Kidney (tissue), 14 donors: ENCODE data around the gene FAM222A. TPM values are rescaled to one million over a fixed set of nuclear protein-coding genes. Genes with fewer than 3 reads are reported as not detected.

Experiments
- DNase-seq, 5 donors: peaks; one replicate each; pipeline ENCODE4 v3.0.0-alpha.2; 2013 to 2020
- FAIRE-seq: peaks from 2 replicates; lab custom pipeline; 2012; peaks lifted over from hg19 to GRCh38; lab: Jason Lieb, UNC
- H3K27ac ChIP-seq, 2 donors: one replicate each; pipeline ENCODE4 v1.7.0; 2013; ENCODE audit warnings: low read depth in 2 of 2, low read length in 2 of 2, inconsistent platforms in 1 of 2
- H3K27me3 ChIP-seq: one replicate; pipeline ENCODE4 v1.7.1; 2013; ENCODE audit warnings: low read length, inconsistent platforms; ENCODE audit not compliant: control insufficient read depth, insufficient read depth
- H3K36me3 ChIP-seq, 3 donors: one replicate each; pipeline versions ENCODE4 v1.7.0 to v1.7.1; 2013; ENCODE audit warnings: low read length in 3 of 3, control low read depth in 1 of 3, inconsistent platforms in 1 of 3; ENCODE audit not compliant: insufficient read depth in 3 of 3, control insufficient read depth in 2 of 3
- H3K4me1 ChIP-seq, 3 donors: one replicate each; pipeline versions ENCODE4 v1.7.0 to v1.7.1; 2013; ENCODE audit warnings: low read length in 3 of 3, inconsistent platforms in 1 of 3, low read depth in 1 of 3; ENCODE audit not compliant: control insufficient read depth in 2 of 3, insufficient read depth in 2 of 3
- H3K4me3 ChIP-seq, 3 donors: one replicate each; pipeline versions ENCODE4 v1.7.0 to v1.8.1; 2013; ENCODE audit warnings: low read length in 3 of 3, control low read depth in 1 of 3, inconsistent platforms in 1 of 3
- H3K9ac ChIP-seq, 3 donors: one replicate each; pipeline versions ENCODE4 v1.7.0 to v1.7.1; 2013; ENCODE audit warnings: low read length in 3 of 3, control low read depth in 1 of 3, inconsistent platforms in 1 of 3
- H3K9me3 ChIP-seq, 3 donors: one replicate each; pipeline versions ENCODE4 v1.7.0 to v1.7.1; 2013; ENCODE audit warnings: low read length in 3 of 3, control low read depth in 1 of 3, inconsistent platforms in 1 of 3; ENCODE audit not compliant: control insufficient read depth in 2 of 3, insufficient read depth in 1 of 3
- CTCF ChIP-seq: IDR thresholded peaks from 3 replicates; pipeline ENCODE4 v1.5.1; 2012; ENCODE audit warnings: mild to moderate bottlenecking, moderate library complexity, borderline replicate concordance; ENCODE audit not compliant: insufficient read depth; ENCODE audit errors: extremely low read depth
- intact Hi-C: fragments of 100-400 bp; cut with DNase I; formaldehyde crosslinking; loops from one replicate; pipeline ENCODE4 v1.11.1; 2022
- polyA plus RNA-seq: library from polyadenylated mRNA; stranded (reverse); fragments of 350-450 nt; fragmentation: Illumina TruSeq; extraction: RNeasy Lipid Tissue Mini Kit (QIAGEN cat#74804); gene quantifications from one replicate; pipeline ENCODE4 v1.2.3, GENCODE V29; 2014; ENCODE audit warnings: low read depth, low replicate concordance; ENCODE audit not compliant: insufficient read depth
- total RNA-seq: library from RNA; stranded (reverse); fragmentation: NEBNext Ultra II Directional; extraction: Animal tissue kit (Norgen Biotek cat#: 25700); gene quantifications from one replicate; pipeline ENCODE4 v1.2.1, GENCODE V29; 2021
- donor health status: control.
- donor health status: control.
- donor health status: control.
- donor health status: control.
- donor health status: control.
- donor health status: DM: yes; HTN: yes; CAD: no.
- donor health status: Normal renal cell carcinoma (clear cell type).

Gene FAM222A
- total and polyA plus RNA-seq, 2 donors from 2014 or later, result 3.7 to 12.5 TPM

- H3K9ac ChIP-seq, result no peak overlapping the region
- no peak overlapping the region for H3K27ac ChIP-seq
- H3K9me3 ChIP-seq, result no peaks in the 10 kb centered on the region
- TF ChIP-seq CTCF, result no peak
- H3K36me3 ChIP-seq, result peaks cover 0 to 37% (median 23%) of the 10 kb centered on the region in 3 donors
- H3K4me3 ChIP-seq, result no peak overlapping the region
- FAIRE-seq, result no peak
- no peaks in the 10 kb centered on the region for H3K4me1 ChIP-seq
- intact Hi-C loops, result no loop called here
- H3K27me3 ChIP-seq, result no peaks in the 10 kb centered on the region
- DNase-seq, result peak in 1 of 5 donors; percentile 65
Observed at GRCh38 chr12:109802828-109803227, 89.2 kb downstream of the FAM222A start.

GRCh38 chr12:109803678-109804077 lies 90.1 kb downstream of the FAM222A start:
- no peaks in the 10 kb centered on the region for H3K27me3 ChIP-seq
- peaks cover 0 to 31% (median 21%) of the 10 kb centered on the region in 3 donors for H3K36me3 ChIP-seq
- no peak overlapping the region for H3K9ac ChIP-seq
- H3K9me3 ChIP-seq, result no peaks in the 10 kb centered on the region
- H3K4me1 ChIP-seq, result no peaks in the 10 kb centered on the region
- no peak overlapping the region for H3K27ac ChIP-seq
- no peak for FAIRE-seq
- DNase-seq, result no peak
- no peak for TF ChIP-seq CTCF
- no peak overlapping the region for H3K4me3 ChIP-seq
- intact Hi-C loops, result no loop called here

GRCh38 chr12:109804820-109805761 lies 91.5 kb downstream of the FAM222A start:
- H3K27me3 ChIP-seq, result no peaks in the 10 kb centered on the region
- TF ChIP-seq CTCF, result peak; percentile 93
- no peak for FAIRE-seq
- H3K36me3 ChIP-seq, result peaks cover 0 to 29% (median 20%) of the 10 kb centered on the region in 3 donors
- no peaks in the 10 kb centered on the region for H3K9me3 ChIP-seq
- no peaks in the 10 kb centered on the region for H3K4me1 ChIP-seq
- H3K4me3 ChIP-seq, result no peak overlapping the region
- no peak overlapping the region for H3K27ac ChIP-seq
- peak; percentile 57 to 80 (median 60) for DNase-seq
- H3K9ac ChIP-seq, result no peak overlapping the region
- intact Hi-C loops, result loop anchor here (5.0 kb wide), 1 partner anchor 37 kb away; no protein-coding TSS in a partner anchor
